SK-N-SH treated with all-trans-retinoic acid at 6 μM for 48 hours (cell line): ENCODE measurements around the gene COL17A1.
A peak's percentile ranks its signal among the peaks of the same experiment; 100 is the strongest.

Experiments
- ATAC-seq: fragments of 200-7000 bp; cut with Tn5 transposase; 3 replicates; pipeline ENCODE4 v1.9.1; 2020; ENCODE audit warnings: mild to moderate bottlenecking, moderate library complexity
- ARNTL ChIP-seq: fragments of 450-650 bp; formaldehyde crosslinking; IDR thresholded peaks from 2 replicates; pipeline ENCODE4 v1.5.0; 2020; ENCODE audit warnings: low read depth, mild to moderate bottlenecking, moderate library complexity, borderline replicate concordance
- BACH2 ChIP-seq: fragments of 250-450 bp; sonication (Bioruptor Pico); IDR thresholded peaks from 2 replicates; pipeline ENCODE4 v1.9.0; 2021; ENCODE audit warnings: mild to moderate bottlenecking, borderline replicate concordance
- CREB5 ChIP-seq: fragments of 250-450 bp; sonication (Bioruptor Pico); IDR thresholded peaks from 2 replicates; pipeline ENCODE4 v1.5.1; 2020; ENCODE audit warnings: low read depth, mild to moderate bottlenecking, moderate library complexity
- CSDC2 ChIP-seq: fragments of 250-450 bp; sonication (Bioruptor Pico); IDR thresholded peaks from 2 replicates; pipeline ENCODE4 v1.5.0; 2020; ENCODE audit warnings: mild to moderate bottlenecking, moderate library complexity
- GLIS3 ChIP-seq: fragments of 250-450 bp; sonication (Bioruptor Pico); IDR thresholded peaks from 2 replicates; pipeline ENCODE4 v1.5.0; 2020; ENCODE audit warnings: mild to moderate bottlenecking, moderate library complexity
- ISL1 ChIP-seq: fragments of 250-450 bp; sonication (Bioruptor Pico); IDR thresholded peaks from 2 replicates; pipeline ENCODE4 v2.1.2; 2022; ENCODE audit warnings: mild to moderate bottlenecking, moderate library complexity
- OSR1 ChIP-seq: fragments of 250-450 bp; sonication (Bioruptor Pico); IDR thresholded peaks from 2 replicates; pipeline ENCODE4 v1.8.0; 2022; ENCODE audit warnings: moderate library complexity, mild to moderate bottlenecking, inconsistent platforms
- PATZ1 ChIP-seq: fragments of 250-450 bp; sonication (Bioruptor Pico); IDR thresholded peaks from 2 replicates; pipeline ENCODE4 v1.8.0; 2020; ENCODE audit warnings: mild to moderate bottlenecking, moderate library complexity, borderline replicate concordance
- RARB ChIP-seq: fragments of 250-450 bp; sonication (Bioruptor Pico); IDR thresholded peaks from 2 replicates; pipeline ENCODE4 v1.8.0; 2021; ENCODE audit warnings: mild to moderate bottlenecking, moderate library complexity
- TOX ChIP-seq: fragments of 250-450 bp; sonication (Bioruptor Pico); IDR thresholded peaks from 2 replicates; pipeline ENCODE4 v1.8.0; 2021; ENCODE audit warnings: mild to moderate bottlenecking, moderate library complexity, borderline replicate concordance
- TSHZ2 ChIP-seq: fragments of 250-450 bp; sonication (Bioruptor Pico); IDR thresholded peaks from 2 replicates; pipeline ENCODE4 v1.5.0; 2020; ENCODE audit warnings: mild to moderate bottlenecking, moderate library complexity
- ZC3H10 ChIP-seq: fragments of 250-450 bp; sonication (Bioruptor Pico); IDR thresholded peaks from 2 replicates; pipeline ENCODE4 v1.5.1; 2021; ENCODE audit warnings: mild to moderate bottlenecking, moderate library complexity
- ZFP3 ChIP-seq: fragments of 250-450 bp; sonication (Bioruptor Pico); IDR thresholded peaks from 2 replicates; pipeline ENCODE4 v1.5.0; 2020; ENCODE audit warnings: mild to moderate bottlenecking, moderate library complexity
- ZFP30 ChIP-seq: fragments of 450-650 bp; formaldehyde crosslinking; IDR thresholded peaks from 2 replicates; pipeline ENCODE4 v1.5.0; 2022; ENCODE audit warnings: mild to moderate bottlenecking, moderate library complexity
- ZNF565 ChIP-seq: fragments of 450-650 bp; formaldehyde crosslinking; conservative IDR thresholded peaks from 2 replicates; pipeline ENCODE4 v1.5.0; 2020; ENCODE audit warnings: low read depth, mild to moderate bottlenecking, moderate library complexity
- ZNF70 ChIP-seq: fragments of 450-650 bp; formaldehyde crosslinking; IDR thresholded peaks from 2 replicates; pipeline ENCODE4 v1.5.0; 2020; ENCODE audit warnings: mild to moderate bottlenecking, moderate library complexity
- ZNF8 ChIP-seq: fragments of 450-650 bp; formaldehyde crosslinking; IDR thresholded peaks from 2 replicates; pipeline ENCODE4 v1.5.0; 2020; ENCODE audit warnings: mild to moderate bottlenecking, moderate library complexity

Gene COL17A1

DNA sequence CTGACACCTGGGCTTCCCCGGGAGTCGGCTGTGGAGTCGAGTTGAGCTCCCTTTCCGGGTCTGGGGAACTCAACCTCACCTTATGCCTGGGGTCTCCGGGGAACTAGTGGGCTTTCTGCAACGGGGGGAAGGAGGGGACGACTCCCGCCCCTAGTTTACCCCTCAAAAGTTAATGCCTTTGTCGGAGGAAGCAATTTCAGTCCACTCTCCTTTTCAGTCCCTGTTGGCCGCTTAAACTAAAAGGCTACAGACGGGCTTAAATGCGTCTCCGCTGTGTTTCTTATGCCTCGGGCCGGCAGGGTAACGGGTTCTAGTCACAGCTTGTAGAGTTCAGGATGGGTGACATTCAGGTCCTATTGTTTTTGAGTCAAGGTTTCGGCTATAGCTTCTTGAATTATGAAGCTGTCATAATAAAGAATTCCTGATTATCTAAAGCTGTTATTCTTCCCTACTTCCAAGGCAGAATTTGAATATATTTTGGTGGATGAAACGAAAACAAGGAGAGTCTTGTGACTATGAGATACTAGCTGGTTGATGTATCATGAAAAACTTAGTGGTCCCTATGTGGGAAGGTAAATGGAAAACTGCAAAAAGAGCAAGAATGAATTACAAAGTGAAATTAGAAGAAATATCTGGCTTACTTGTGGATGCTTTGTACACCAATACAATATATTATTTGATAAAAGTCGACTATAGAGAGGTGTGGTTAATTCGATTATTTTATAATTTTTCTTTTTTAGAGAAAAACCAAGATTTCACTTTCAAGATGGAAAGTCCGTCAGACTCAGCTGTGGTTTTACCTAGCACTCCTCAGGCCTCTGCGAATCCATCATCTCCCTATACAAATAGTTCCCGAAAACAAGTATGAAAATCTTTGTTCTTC lies 36.8 kb upstream of the COL17A1 start:
- ATAC-seq: peak; percentile 1; the same call in 2 of the 3 replicates
- TF ChIP-seq TSHZ2 (CRISPR knock-in tag) (no peak), ZNF565 (no peak), RARB (no peak), GLIS3 (CRISPR knock-in tag) (no peak), ZFP30 (CRISPR knock-in tag) (no peak), ZNF70 (CRISPR knock-in tag) (no peak), PATZ1 (CRISPR knock-in tag) (no peak), OSR1 (CRISPR knock-in tag) (no peak), ARNTL (CRISPR knock-in tag) (no peak), BACH2 (CRISPR knock-in tag) (no peak), ZFP3 (no peak), TOX (CRISPR knock-in tag) (no peak), ZC3H10 (CRISPR knock-in tag) (no peak), ISL1 (CRISPR knock-in tag) (no peak), CSDC2 (no peak), CREB5 (CRISPR knock-in tag) (no peak), ZNF8 (no peak)

DNA sequence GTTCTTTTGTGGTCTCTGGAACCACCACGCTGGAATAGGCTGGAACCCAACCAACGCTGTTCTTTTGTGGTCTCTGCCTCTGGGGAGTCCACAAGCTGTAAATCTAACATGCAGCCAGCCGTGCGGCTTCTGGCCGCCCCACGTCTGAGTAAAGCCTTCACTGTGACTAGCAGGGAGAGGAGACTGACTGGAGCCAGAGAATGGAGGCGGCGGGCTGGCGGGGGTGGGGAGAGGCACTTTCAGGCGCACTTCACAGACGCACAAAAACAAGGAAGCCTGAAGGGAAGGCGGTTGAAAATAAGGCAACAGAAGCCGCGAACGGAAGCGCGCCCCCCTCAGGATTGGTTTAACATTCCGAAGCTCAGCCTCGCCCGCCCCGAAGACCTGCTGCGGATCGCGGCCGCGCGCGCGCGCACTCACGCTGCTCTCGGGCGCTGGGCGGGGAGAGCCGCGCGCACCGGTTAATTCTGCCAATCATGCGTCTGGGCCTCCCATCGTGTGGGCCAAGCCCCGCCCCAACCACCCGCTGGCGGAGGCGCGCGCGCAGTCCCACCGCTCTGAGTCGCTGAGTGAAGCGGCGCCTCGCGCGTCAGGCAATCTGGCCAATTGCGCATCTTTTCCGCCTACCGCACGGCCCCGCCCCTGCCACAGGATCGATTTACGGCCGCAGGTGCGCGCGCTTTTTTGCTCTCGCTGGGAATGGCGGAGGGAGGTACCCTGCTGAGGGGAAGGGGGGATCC lies 36.0 kb upstream of the COL17A1 start, which contains the start of gene SFR1:
Gene SFR1 (plus strand): TSS at position 687 of the 740 bp plus-strand sequence. CDS start 13 bp downstream, at position 700.
- peak; percentile 90 for ATAC-seq
- TF ChIP-seq ZFP3 (0 out of 2 replicates have a peak, but pooled peaks have one; percentile 13), ARNTL (CRISPR knock-in tag) (no peak), CREB5 (CRISPR knock-in tag) (no peak), ISL1 (CRISPR knock-in tag) (no peak)

- TF ChIP-seq TSHZ2 (CRISPR knock-in tag) (no peak), PATZ1 (CRISPR knock-in tag) (peak; percentile 82; the same call in 1 of the 2 replicates)
- peak; percentile 76 for ATAC-seq
Observed at GRCh38 chr10:104120903-104121484, 35.3 kb upstream of the COL17A1 start.
